ENCODE data around the gene NCMAP.
A peak's percentile ranks its signal among the peaks of the same experiment; 100 is the strongest.

NCMAP gene

GRCh38 chr1:24609949-24610517 lies 54.1 kb downstream of the NCMAP start:
- FAIRE-seq (no peak), DNase-seq (ENCODE audit: insufficient read length, low spot score) (no peak)

- no peak for DNase-seq (ENCODE audit: insufficient read length, low spot score)
- no peak for FAIRE-seq
Measured at GRCh38 chr1:24619376-24619775, 63.5 kb downstream of the NCMAP start.

- DNase-seq (ENCODE audit: insufficient read length, low spot score) (no peak), FAIRE-seq (no peak)
Measured at GRCh38 chr1:24620678-24621077, 64.8 kb downstream of the NCMAP start.

GRCh38 chr1:24621121-24621520 lies 65.2 kb downstream of the NCMAP start:
- no peak for FAIRE-seq
- DNase-seq (ENCODE audit: insufficient read length, low spot score) = no peak

GRCh38 chr1:24622218-24622617 lies 66.3 kb downstream of the NCMAP start:
- no peak for DNase-seq (ENCODE audit: insufficient read length, low spot score)
- FAIRE-seq = no peak

- DNase-seq (ENCODE audit: insufficient read length, low spot score) = no peak
- no peak for FAIRE-seq
Measured at GRCh38 chr1:24632832-24633175, 76.9 kb downstream of the NCMAP start.

- FAIRE-seq (peak; percentile 88), DNase-seq (ENCODE audit: insufficient read length, low spot score) (peak; percentile 17)
Measured at GRCh38 chr1:24635195-24635843, 79.4 kb downstream of the NCMAP start.

- no peak for DNase-seq (ENCODE audit: insufficient read length, low spot score)
- no peak for FAIRE-seq
Measured at GRCh38 chr1:24636661-24637357, 80.9 kb downstream of the NCMAP start.

- DNase-seq (ENCODE audit: insufficient read length, low spot score) = no peak
- no peak for FAIRE-seq
Measured at GRCh38 chr1:24639094-24639493, 83.2 kb downstream of the NCMAP start.

- no peak for FAIRE-seq
- no peak for DNase-seq (ENCODE audit: insufficient read length, low spot score)
Measured at GRCh38 chr1:24639881-24640280, 84.0 kb downstream of the NCMAP start.

- FAIRE-seq (no peak), DNase-seq (ENCODE audit: insufficient read length, low spot score) (no peak)
Measured at GRCh38 chr1:24640288-24640687, 84.4 kb downstream of the NCMAP start.

GRCh38 chr1:24641646-24642151 lies 85.8 kb downstream of the NCMAP start:
- no peak for DNase-seq (ENCODE audit: insufficient read length, low spot score)
- peak; percentile 48 for FAIRE-seq

GRCh38 chr1:24642481-24643362 lies 86.8 kb downstream of the NCMAP start, which contains the start of gene SRRM1:
Gene SRRM1, plus strand, starts transcription at chr1:24643302. Its CDS starts 25 bp downstream, at chr1:24643327.
- FAIRE-seq = peak; percentile 99
- peak; percentile 91 for DNase-seq (ENCODE audit: insufficient read length, low spot score)

- DNase-seq (ENCODE audit: insufficient read length, low spot score) (peak; percentile 9), FAIRE-seq (no peak)
Measured at GRCh38 chr1:24643363-24644099, 87.6 kb downstream of the NCMAP start.

GRCh38 chr1:24644100-24644384 lies 88.2 kb downstream of the NCMAP start:
- no peak for DNase-seq (ENCODE audit: insufficient read length, low spot score)
- no peak for FAIRE-seq

GRCh38 chr1:24648919-24649318 lies 93.0 kb downstream of the NCMAP start:
- FAIRE-seq (no peak), DNase-seq (ENCODE audit: insufficient read length, low spot score) (no peak)

GRCh38 chr1:24652382-24652781 lies 96.5 kb downstream of the NCMAP start:
- no peak for FAIRE-seq
- DNase-seq (ENCODE audit: insufficient read length, low spot score) = no peak

GRCh38 chr1:24654010-24654409 lies 98.1 kb downstream of the NCMAP start:
- DNase-seq (ENCODE audit: insufficient read length, low spot score) (no peak), FAIRE-seq (no peak)

- DNase-seq (ENCODE audit: insufficient read length, low spot score) (no peak), FAIRE-seq (peak; percentile 8)
Measured at GRCh38 chr1:24656046-24656445, 100.2 kb downstream of the NCMAP start.

- DNase-seq (ENCODE audit: insufficient read length, low spot score) (no peak), FAIRE-seq (peak; percentile 31)
Measured at GRCh38 chr1:24657781-24658180, 101.9 kb downstream of the NCMAP start.
